Forelimb muscle (tissue), 1 donor: Measurements from ENCODE around the gene SPTY2D1. TPM values are rescaled to one million over a fixed set of nuclear protein-coding genes. Genes with fewer than 3 reads are reported as not detected.
"Not testable (repeated sequence)": the region's sequence is repeated elsewhere in the genome, so short reads cannot be mapped to it uniquely, and the experiment has no call there.

Source experiments
- DNase-seq: peaks from one replicate; pipeline ENCODE4 v3.0.0-alpha.2; 2013; ENCODE audit warnings: low read depth
- polyA plus RNA-seq: library from polyadenylated mRNA; unstranded; fragments of 120-200 nt; gene quantifications from one replicate; pipeline ENCODE4 v1.2.1, GENCODE V29; 2013; ENCODE audit not compliant: insufficient read length

SPTY2D1 gene
- polyA plus RNA-seq, 1 donor, result 17.1 TPM

DNA sequence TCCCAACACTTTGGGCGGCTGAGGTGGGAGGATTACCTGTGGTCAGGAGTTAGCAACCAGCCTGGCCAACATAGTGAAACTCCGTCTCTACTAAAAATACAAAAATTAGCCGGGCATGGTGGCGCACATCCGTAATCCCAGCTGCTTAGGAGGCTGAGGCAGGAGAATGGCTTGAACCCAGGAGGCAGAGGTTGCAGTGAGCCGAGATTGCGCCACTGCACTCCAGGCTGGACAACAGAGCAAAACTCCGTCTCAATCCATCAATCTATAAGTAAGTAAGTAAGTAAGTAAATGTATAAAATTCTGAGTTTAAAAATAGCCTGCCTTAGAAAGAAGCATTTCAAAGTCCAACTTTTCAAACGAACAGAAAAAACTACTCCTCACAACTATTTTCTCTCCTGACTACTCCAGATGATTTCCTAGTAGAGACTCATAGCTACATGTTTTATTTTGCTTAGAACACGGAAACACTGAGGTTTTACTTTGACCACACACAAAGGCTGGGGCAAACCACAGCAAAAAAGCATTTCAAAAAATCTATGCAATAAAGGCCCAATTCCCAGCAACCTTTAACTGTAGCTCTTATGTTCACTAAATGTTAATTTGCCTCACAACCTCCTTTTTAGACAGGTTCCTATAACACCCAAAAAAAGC is 16.3 kb downstream of the SPTY2D1 start:
- DNase-seq, result no peak

DNA sequence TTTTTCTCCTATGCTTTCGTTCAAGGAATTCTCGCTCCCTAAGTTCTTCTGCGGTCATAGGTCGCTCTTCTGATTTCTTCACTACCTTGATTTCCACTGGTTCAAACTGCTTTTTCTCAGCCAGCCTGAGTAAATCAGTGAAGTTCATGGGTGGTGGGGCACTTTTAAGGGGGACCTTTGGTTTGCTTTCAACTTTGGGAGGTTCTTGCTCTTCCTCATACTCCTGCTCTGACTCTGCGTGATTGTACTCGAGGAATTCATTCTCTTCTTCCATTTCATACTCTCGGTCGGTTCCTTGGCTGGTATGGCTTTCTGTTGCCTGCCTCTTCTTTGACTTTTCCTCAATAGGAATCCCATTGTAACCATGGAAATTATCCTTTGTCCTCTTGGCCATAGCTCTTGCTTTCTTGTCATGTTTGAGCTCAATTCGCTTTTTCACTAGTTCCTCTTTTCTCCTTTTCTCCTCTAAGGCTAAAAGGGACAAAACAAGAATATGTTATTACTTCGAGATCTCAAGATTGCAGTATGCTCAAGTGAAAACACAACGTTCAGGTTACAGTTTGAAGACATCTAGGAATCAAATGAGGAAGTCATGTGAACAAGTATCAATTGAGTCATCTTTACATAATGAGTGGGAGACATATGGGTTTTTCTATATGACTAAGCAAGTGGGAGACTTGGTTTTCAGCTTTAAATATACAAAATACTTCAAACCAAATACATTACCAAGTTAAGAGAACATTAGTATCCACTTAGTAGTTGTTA is 18.3 kb downstream of the SPTY2D1 start:
- DNase-seq, result no peak

DNA sequence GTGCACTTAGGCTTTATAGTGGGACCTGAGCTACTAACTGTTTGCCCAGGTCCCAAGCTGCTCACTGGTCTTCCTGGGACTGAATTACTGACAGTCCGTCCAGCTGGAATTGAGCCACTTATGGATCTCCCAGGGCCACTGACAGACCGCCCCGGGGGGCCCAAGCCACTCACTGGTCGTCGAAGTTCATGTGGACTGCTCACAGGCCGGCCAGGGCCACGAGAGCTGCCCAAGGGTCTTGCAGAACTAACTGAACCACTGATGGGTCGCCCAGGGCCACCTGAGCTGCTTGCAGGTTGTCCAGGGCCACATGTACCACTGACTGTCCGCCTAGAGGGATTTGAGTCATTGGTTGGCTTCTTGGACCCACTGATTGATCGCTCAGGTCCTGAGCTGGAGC is 19.5 kb downstream of the SPTY2D1 start:
- DNase-seq, result no peak

DNA sequence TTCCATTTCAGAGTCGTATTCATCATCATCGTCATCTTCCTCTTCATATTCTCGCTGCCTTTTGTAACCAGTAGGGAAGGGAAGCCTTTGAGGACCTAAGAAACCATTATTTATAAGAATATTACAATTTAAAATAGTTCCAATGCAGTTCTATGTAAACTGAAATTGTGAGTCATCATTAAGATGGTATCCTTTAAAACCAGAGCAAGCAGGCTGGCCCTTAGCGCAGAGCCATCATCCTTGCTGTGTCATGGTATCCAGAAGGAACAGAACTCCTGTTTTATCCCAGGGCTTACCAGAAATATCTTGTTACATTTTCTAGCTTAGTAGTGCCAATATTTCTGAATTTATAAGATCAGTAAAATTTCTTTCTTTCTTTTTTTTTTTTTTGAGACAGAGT is 21.7 kb downstream of the SPTY2D1 start:
- no peak for DNase-seq

DNA sequence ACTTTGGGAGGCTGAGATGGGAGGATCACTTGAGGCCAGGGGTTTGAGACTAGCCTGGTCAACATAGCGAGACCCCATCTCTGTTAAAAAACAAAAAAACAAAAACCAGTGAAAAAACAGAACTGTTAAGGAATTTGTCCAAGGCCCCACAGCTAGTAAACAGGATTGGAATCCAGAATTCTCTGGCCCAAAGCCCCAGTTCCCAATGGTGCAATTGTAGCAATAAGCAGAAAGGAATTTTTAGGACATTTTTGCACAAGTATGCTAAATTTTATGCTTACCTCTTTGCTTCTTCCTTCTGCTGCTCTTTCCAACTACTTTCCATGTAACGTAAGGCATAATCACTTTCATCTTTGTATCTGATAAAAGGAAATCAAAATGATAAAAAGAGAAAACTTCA is 22.9 kb downstream of the SPTY2D1 start:
- DNase-seq, result no peak

DNA sequence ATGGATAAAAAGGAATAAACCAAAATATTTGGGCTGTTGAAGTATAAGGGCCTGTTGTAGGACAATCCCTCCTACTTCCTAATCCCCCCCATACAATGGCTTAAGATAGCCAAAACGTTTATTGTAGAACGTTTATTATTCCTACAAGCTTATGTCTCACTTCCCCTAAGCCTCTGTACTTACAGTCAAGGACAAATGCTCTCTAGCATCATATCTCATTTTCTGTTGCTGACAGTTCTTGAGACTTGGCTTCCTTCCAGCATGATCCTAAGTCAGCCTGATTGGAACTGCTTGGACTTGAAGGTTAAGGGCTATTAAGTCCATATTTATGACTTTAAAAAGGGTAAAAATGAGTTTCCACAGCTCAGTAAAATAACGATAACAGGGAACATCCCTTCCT is 25.8 kb downstream of the SPTY2D1 start:
- DNase-seq, result no peak

DNA sequence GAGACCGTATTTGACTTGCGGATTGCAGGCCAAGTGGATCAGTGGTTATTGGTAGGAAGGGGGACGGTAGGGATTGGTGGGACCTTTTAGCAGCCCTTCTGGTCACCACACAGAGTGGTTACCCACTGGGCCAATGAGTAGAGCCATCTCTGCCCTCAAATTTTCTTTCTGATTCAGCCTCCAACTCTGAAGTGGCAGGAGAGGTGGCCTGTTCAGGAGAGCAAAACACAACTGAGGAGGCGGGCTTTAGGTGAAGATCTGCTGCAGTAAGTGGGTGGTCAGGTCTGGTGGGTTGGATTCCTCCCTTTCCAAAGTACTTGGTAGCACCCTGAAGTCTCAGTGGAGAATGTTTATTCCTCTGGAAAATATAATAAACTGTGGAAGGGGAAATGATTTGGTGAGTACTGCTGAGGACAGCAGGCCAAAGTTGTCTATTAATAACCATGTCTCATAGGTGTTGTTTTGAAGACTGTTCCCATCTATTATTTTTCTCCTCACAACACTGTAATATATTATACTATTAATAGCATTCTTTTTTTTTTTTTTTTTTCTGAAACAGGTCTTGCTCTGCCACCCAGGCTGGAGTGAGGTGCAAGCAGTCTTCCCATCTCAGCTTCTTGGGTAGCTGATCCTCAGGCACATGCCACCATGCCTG is 33.1 kb downstream of the SPTY2D1 start:
- no peak for DNase-seq

DNA sequence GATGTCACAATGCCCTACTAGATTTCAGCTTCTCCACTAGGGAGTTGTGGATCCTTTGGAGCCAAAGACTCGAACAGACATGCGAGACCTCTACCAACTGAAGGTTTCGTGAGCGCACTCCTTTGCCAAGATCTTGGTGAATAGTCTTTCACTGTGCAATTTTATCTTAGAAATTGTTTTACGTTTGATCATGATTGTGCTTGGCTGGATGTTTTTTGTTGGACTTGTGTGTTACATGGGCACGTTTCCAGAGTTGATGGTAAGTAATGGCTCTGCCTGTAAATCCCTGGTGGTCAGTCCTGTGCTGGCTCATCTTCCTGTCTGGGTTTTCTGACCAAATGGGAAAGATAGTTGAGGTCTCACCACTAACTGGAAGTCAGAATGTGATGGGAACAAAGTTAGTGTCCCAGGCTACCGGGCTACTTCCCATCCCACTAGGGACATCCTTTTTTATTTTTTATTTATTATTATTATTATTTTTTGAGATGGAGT is 34.4 kb downstream of the SPTY2D1 start, which contains the start of gene MISFA:
TSS of gene MISFA (plus strand) at position 51 of the 492 bp plus-strand sequence. CDS start at position 191, 140 bp downstream.
- DNase-seq, result no peak

DNA sequence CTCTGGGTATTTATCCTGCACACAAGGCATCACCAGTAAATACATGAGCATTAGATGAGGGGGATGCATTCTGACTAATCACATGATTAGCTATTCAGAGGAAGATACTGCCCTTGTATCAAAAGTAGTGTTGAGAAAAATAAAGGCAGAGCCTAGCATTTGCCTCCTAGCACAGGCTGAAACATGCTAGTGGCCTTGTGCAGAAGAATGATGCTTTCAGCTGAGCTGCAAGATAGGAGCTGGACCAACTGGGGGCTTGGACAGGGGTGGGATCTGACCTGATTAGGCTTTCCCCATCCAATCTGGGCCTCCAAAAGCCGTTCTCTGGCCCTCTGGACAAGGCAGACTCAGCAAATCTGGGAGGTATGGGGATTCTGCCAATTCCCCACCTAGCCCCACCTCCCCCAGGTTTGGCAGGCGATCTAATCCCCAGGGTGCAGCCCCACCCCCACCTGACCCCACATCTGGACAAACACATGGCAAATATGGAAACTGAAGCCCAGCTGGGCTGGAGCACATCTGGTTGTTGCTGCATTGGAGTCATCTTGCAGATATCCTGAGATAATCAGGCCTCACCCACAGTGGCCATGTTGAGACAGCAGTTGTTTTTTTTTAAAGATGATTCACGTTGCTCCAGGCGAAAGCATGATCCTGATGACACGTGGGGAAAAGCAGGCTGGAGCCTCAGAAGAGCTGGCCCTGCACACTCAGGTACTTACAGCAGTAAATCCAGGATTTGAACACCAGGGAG is 39.0 kb downstream of the SPTY2D1 start:
- DNase-seq, result no peak

DNA sequence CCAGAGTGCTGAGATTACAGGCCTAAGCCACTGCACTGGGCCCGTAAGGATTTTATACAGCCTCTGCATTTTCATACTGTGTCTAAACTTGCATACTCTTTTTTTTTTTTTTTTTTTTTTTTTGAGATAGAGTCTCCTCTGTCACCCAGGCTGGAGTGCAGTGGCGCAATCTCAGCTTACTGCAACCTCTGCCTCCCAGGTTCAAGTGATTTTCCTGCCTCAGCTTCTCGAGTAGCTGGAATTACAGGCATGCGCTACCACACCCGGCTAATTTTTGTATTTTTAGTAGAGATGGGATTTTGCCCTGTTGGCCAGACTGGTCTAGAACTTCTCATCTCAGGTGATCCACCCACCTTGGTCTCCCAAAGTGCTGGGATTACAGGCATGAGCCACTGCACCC is 40.1 kb downstream of the SPTY2D1 start:
- DNase-seq, result not testable (repeated sequence)

DNA sequence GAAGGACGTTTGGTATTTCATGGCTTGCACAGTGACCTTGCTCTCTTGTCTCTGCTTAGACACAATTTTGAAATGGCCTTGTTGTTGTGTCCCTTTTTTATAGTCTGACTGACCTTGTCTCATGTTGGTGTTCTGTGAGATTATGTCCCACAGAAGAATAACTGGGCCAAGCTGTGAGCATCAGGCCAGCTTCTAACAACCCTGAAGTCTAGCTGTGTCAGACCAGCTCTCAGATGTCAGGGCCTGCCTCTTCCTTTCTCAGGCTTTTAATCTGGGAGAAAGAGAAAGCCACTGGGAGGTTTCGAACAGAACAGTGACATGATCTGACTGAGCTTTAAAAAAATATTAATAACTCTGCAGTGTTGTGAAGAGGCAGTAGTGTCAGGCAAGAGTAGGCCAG is 43.6 kb downstream of the SPTY2D1 start:
- DNase-seq, result no peak

DNA sequence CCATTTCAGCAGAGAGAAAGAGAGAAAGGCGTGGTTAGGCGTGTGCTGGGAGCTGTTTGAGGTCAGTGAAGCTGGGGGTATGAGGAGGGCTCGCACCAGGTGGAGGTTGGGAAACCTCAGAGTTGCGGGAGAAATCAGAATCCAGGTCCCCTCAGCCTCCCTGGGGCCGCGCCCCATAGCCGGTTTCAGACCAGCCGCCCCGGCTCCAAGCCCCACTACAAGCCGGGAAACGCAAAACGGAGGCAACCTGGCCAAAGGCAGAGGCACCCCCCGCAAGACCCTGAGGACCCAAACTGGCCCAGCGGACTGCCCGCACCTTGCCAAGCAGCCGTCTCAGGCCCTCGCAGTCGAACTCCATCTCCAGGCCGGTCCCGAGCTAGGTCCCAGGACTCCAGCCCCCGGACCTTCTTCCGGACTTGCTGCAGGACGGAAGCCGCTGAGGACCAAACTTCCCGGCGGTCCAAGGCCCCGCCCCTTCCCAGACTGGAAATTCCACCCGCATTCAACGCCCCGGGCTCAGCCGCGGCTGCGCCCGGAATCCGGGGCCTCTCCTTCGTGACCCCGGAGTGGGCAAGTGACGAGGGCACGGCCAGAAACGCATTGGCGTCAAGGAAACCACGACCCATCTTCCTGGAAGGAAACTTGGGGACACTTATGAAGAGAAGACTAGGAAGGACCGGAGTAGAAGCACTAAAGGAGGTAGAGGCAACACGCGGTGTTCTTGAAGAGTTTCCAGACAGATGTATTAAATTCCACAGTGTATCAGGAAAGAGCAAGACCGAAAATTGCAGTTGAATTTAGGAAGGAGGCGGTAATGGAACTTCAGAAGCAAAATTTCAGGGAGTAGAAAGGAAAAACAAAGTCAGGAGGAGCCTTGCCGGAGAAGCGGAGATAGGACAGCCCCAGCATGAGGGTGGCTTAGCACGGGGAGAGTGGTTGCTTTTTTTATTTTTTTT is 45.6 kb downstream of the SPTY2D1 start, which contains the start of gene UEVLD:
TSS of gene UEVLD (minus strand) at position 438 of the 956 bp plus-strand sequence. CDS start at position 358, 80 bp downstream.
- peak; percentile 77 for DNase-seq

DNA sequence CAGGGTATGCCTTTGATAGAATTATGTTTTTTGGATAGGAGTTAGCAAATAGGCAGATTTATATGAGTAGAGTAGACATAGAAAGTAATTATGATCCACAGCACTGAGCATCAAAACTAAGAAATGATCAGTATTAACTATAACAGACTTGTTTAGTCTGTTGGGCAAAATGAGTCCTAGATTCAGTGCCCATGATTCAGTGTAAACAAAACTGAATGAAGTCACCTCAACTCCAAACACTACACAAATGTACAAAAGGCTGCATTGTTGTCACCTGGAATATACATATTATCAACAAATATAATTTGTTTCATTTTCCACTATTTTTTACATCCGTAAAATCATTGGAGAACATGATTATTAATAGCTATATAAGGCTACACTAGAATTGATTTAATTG is 52.3 kb downstream of the SPTY2D1 start:
- no peak for DNase-seq

DNA sequence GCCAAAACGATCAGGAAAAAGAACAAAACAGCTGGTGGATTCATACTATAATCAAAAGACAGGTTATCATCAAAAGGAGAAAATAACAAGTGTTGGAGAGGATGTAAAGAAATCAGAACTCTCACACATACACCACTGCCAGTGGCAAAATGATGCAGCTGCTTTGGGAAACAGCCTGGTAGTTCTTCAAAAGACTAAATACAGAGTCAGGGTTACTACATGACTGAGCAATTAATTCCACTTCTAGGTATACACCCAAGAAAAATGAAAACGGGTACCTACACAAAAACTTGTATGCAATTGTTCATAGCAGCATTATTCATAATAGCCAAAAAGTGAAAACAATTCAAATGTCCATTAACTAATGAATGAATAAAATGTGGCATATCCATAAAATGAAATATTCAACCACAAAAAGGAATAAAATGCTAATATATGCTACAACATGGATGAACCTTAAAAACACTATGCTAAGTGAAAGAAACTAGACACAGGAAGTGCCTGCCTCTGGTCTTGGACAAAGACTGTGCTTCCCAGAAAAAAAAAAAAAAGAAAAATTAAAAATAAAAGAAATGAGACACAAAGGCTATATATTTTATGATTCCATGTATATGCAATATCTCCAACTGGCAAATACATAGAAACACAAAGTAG is 53.9 kb downstream of the SPTY2D1 start:
- no peak for DNase-seq

DNA sequence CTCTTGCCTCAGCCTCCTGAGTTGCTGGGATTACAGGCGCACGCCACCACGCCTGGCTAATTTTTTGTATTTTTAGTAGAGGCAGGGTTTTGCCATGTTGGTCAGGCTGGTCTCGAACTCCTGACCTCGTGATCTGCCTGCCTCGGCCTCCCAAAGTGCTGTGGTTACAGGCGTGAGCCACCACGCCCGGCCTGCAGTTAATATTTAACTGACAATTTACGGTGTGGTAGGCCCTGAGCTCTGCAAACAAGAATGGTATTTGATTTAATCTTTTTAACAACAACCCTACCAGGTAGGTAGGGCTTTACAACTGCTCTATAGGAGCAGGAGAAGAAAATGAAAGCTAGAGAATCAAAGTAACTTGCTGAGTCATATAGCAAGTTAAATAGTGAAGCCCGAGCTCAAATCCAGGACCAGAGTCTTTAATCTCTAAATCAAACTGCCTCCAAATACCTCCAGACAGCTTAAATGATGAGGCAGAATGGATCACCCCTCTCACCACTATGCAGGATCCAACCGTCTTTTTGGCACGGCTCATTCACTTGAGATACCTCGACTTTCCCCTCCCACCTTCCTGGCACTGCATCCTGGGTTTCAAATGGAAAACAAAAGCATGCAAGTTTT is 55.1 kb downstream of the SPTY2D1 start:
- DNase-seq, result no peak

DNA sequence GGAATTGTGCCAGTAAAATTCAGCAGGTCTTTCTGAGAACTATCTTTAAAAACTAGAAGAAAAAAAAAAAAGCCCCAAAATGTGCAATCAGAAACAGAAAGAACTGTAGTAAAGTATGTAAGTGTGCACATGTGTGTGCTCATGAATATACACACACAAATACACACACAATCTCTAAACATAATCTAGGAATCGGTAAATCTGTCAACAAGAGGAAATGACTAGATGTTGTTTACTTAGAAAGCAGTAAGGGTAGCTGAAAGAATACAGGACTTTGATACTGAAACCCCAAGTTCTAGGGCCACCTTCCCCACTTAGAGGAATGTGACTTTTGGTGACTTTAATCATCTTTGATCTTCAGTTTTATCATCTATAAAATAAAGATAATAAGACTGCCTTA is 58.8 kb downstream of the SPTY2D1 start:
- DNase-seq, result no peak

DNA sequence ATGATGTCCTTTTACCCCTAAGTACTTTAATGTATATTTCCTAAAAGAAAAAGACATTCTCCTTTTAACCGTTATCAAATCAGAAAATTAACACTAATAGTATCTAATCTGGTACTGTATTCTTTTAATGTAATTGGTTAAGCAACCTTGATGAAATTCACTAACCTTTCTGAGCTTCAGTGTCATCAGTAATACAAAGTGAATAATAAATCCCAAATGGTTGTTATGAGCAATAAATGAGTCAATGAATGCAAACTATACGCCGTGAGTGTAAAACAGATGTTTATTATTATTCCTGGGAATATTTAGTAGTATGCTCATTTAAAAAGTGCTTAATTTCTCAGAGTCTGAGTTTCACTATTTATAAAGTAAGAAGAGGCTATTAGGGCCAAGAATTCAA is 67.1 kb downstream of the SPTY2D1 start:
- DNase-seq, result no peak

DNA sequence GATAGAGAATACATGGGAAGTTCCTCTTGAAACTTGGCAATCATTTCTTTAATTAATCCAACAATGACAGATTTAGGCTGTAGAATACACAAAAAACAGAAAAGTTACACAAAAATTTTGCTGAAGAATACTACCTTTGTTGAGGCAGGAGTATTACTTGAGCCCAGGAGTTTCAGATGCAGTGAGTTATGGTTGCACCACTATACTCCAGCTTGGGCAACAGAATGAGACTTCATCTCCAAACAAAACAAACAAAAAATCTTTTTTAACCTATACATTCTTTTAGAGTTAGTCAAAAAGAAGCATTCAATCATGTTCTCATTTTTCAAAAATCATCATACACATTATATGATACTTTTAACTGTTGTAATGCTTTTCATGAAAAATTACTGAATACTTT is 67.7 kb downstream of the SPTY2D1 start:
- DNase-seq, result no peak

DNA sequence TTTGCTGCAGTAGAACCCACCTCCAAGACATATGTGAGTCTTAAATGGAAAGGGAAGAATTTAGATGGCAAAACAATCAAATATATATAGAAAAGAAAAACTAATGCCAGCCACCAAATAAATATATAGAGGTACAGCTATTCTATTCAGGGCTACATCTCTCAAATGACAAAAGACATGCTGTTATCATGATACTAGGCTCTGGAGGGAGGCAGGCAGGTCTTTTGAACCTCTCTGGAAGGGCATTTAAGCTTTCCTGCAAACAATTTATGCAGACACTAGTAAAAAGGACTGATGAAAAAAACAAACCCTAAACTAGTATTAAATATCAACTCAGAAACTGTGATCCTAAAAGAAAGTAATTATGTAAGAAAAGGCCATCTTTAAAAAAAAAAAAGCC is 70.0 kb downstream of the SPTY2D1 start:
- DNase-seq, result no peak
